Measurements from ENCODE around the gene CPLANE2.
"Not testable (repeated sequence)": the region's sequence is repeated elsewhere in the genome, so short reads cannot be mapped to it uniquely, and the experiment has no call there.

The CPLANE2 gene

GRCh38 chr1:16229976-16230740 is 6.8 kb downstream of the CPLANE2 start:
- no peak for DNase-seq

- no peak for DNase-seq
Observed at GRCh38 chr1:16226490-16227179, 10.3 kb downstream of the CPLANE2 start.

DNA sequence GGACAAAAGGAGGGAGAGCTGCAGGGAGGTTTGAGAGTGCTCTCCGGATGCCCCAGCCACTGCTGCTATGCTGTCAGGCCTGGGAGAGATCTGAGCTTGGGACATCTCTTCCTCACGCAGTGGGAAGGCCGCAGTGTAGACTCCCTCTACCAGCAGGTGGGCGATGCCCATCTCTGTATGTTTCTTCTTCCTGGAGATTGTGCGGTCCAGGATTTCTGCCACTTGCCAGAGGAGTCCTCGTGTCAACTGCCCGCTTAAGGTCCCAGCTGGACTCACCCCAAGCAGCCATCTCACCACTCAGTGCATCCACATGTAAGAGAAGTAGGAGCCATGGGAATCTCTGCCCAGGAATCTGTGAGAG is 10.9 kb downstream of the CPLANE2 start:
- DNase-seq = no peak

DNA sequence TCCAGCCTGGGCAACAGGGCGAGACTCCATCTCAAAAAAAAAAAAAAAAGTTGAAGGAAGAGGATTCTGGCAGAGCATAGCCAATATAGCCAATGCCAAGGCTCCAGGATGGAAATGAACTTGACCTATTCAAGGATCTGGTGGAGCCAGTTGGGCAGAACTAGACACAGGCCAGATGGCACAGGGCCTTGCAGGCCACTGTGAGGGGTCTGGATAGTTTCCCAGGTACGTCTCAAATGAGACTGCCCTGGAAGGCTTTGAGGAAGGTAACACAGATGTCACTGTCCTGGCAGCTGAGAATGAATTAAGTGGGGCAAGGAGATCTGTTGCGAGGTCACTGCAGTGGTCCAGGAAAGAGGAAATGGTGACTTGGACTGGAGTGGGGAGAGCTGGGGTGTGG is 12.5 kb downstream of the CPLANE2 start:
- DNase-seq = no peak

DNA sequence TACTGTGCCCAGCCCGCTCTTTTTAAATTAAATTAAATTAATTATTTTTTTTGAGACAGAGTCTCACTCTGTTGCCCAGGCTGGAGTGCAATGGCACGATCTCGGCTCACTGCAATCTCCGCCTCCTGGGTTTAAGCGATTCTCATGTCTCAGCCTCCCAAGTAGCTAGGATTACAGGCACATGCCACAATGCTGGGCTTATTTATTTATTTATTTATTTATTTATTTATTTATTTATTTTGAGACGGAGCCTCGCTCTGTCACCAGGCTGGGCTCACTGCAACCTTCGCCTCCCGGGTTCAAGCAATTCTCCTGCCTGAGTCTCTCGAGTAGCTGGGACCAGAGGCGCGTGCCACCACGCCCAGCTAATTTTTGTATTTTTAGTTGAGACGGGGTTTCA is 14.3 kb downstream of the CPLANE2 start:
- not testable (repeated sequence) for DNase-seq

DNA sequence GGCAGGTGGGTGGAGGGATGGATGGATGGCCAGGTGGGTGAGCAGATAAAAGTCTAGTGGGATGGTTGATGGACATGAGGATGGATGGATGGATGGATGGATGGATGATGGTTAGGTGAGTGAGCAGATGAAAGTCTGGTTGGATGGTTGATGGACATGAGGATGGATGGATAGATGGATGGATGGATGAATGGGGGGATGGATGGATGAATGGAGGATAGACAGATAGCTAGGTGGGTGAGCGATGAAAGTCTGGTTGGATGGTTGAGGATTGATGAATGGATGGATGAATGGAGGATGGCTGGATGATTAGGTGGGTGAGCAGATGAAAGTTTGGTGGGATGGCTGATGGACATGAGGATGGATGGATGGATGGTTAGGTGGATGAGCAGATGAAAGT is 15.5 kb downstream of the CPLANE2 start:
- no peak for DNase-seq

DNA sequence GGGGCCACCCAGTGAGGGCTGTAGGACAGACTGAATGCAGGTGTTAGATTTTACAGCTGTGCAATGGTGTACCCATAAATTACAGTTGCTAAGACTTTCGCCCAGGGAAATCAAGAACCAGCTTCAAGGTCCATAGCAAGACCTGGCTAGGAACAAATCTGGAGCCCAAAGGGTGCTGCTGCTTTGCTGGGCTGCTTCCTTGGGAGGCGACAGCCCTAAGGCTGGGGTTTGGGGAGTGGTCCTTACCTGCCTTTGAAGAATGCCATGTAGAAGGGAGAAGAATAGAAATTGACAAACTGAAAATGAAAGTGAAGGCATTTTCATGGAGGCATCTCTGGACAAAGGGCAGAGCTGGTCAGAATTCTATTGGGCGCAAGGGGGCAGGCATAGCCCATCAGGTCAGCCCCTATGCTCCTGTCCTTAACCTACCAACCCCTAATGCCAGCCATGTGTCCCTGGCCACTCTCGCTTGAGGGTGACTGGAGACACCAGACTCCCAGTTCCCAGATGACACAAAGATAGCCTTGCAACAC is 16.9 kb downstream of the CPLANE2 start:
- DNase-seq = no peak

GRCh38 chr1:16218674-16219071 is 18.3 kb downstream of the CPLANE2 start:
- DNase-seq = no peak

- no peak for DNase-seq
Observed at GRCh38 chr1:16218014-16218673, 18.8 kb downstream of the CPLANE2 start.

DNA sequence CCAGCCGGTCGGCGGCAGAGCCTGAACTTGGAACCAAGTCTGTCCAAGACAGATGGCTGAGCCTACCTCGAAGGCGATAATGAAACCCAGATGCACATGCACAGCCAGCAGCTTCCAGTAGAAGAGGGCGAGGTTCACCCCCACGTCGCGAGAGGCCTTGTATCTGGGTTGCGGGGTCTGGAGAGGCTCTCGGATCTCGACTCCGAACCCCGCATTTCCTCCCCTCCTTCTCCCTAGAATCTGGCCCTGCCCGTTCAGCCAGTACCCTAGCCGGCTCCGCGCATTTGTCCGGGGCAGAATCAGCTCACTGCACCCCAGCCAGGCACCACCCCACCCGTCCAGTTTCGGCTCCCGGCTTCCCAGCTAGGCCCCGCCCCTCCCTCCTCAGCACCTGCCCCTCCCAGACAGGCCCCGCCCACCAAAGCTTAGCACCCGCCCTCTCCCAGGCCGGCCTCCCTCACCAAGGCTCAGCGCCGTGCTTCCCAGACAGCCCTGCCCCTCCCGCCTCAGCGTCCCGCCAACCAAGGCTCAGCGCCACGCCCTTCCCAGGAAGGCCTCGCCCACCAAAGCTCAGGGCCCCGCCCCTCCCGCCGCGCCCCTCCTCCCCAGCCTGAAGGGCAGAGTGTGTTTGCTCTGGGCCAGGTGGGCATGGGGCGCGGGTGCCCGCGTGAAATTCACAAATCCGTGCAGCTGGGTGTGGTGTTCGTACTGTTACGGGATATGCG is 19.8 kb downstream of the CPLANE2 start:
- peak; percentile 97 for DNase-seq

- peak; percentile 80 for DNase-seq
Observed at GRCh38 chr1:16215882-16216753, 20.9 kb downstream of the CPLANE2 start.

- not testable (repeated sequence) for DNase-seq
Observed at GRCh38 chr1:16215240-16215639, 21.7 kb downstream of the CPLANE2 start.

DNA sequence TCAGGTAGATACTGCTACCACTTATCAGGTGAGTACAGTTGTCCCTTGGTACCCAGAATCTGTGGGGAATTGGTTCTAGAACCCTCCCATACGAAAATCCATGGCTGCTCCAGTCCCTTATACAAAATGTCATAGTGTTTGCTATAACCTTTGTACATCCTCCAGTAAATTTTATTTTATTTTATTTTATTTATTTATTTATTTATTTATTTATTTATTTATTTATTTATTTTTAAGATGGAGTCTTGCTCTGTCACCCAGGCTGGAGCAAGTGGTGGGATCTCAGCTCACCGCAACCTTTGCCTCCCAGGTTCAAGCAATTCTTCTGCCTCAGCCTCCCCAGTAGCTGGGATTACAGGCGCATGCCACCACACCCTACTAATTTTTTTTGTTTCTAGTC is 23.4 kb downstream of the CPLANE2 start:
- not testable (repeated sequence) for DNase-seq

DNA sequence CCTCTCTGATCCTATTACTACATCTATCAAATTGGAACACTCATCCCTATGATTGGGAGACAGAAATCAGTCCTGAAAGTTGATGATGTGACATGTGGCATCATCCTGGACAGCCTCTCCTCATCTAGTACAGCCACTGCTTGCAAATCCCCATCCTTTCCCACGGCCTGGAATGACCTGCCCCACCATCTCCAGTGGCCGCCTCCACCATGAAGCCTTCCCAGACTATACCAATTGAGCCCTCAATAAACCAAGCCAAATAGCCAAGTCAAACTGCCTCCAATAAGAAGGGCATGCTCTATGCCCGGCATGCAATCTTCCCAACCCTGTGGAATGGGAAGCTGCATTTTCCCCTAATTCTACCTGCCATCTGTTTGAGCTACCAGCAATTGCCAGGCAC is 24.0 kb downstream of the CPLANE2 start:
- DNase-seq = no peak

- DNase-seq = no peak
Observed at GRCh38 chr1:16212251-16212961, 24.6 kb downstream of the CPLANE2 start, which contains the start of gene ARHGEF19. Gene ARHGEF19 (minus strand): TSS chr1:16212652. CDS start chr1:16209054, 3,598 bp downstream.

DNA sequence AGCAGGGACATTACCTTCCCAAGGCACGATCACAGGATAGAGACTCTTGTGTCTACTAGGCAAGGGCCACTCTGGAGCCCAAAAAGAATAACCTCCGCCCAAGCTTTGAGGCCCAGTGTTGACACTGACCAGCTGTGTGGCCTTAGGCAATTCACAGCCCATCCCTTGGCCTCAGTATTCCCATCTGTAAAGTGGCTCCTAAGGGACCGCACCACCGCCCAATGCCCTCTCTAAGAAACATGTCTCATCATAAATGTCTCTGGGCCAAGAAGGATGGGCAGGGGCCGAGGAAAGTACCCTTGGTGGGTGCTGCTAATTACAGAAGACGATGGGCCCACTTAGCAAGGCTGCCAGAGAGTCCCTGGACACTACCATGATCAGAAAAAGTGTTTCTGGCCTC is 25.2 kb downstream of the CPLANE2 start:
- no peak for DNase-seq

DNA sequence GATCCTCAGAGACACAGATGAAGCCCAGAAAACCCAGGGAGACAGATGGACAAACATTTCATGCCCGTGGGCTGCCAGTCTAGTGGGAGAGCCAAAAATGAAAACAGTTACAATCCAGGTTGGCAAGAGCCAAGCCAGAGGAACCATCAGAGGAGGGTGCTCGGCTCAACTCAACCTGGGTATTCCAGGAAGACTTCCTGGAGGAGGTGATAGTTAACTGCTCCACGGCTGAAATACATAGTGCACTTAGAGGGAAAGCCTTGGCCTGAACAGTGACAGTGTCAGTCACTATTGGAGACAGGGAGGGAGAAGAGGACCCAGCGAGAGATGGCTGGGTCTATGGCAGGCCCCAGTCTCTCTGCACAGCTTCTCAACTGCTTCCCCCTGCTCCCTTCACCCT is 26.4 kb downstream of the CPLANE2 start:
- no peak for DNase-seq

GRCh38 chr1:16209847-16210407 is 27.1 kb downstream of the CPLANE2 start:
- no peak for DNase-seq

GRCh38 chr1:16209132-16209846 is 27.7 kb downstream of the CPLANE2 start:
- DNase-seq = no peak
